Embryonic facial prominence (tissue), 1 donor: ENCODE measurements around the gene GCLM.
A peak's percentile ranks its signal among the peaks of the same experiment; 100 is the strongest.
"Not testable (repeated sequence)": the region's sequence is repeated elsewhere in the genome, so short reads cannot be mapped to it uniquely, and the experiment has no call there.

Source experiments
- DNase-seq: peaks from one replicate; pipeline ENCODE4 v3.0.0-alpha.2; 2016; ENCODE audit errors: extremely low spot score

GCLM gene

GRCh38 chr1:93888900-93889299 is 20.3 kb downstream of the GCLM start:
- no peak for DNase-seq

GRCh38 chr1:93882269-93882668 is 27.0 kb downstream of the GCLM start:
- DNase-seq: no peak

- DNase-seq: no peak
Observed at GRCh38 chr1:93880731-93881130, 28.5 kb downstream of the GCLM start.

- DNase-seq: peak; percentile 90
Observed at GRCh38 chr1:93878889-93879586, 30.2 kb downstream of the GCLM start, which contains the start of gene DNTTIP2. TSS of gene DNTTIP2 (minus strand) at chr1:93879206. CDS start at chr1:93879148, 58 bp downstream.

GRCh38 chr1:93878501-93878888 is 30.7 kb downstream of the GCLM start:
- DNase-seq: no peak

GRCh38 chr1:93877529-93877928 is 31.7 kb downstream of the GCLM start:
- DNase-seq: no peak

GRCh38 chr1:93876244-93876643 is 33.0 kb downstream of the GCLM start:
- DNase-seq: no peak

GRCh38 chr1:93874025-93874651 is 35.1 kb downstream of the GCLM start:
- peak; percentile 30 for DNase-seq

- no peak for DNase-seq
Observed at GRCh38 chr1:93871366-93871765, 37.9 kb downstream of the GCLM start.

- DNase-seq: no peak
Observed at GRCh38 chr1:93869653-93870052, 39.6 kb downstream of the GCLM start.

- not testable (repeated sequence) for DNase-seq
Observed at GRCh38 chr1:93868492-93868891, 40.7 kb downstream of the GCLM start.

- no peak for DNase-seq
Observed at GRCh38 chr1:93865253-93865652, 44.0 kb downstream of the GCLM start.

GRCh38 chr1:93864175-93864574 is 45.1 kb downstream of the GCLM start:
- no peak for DNase-seq

GRCh38 chr1:93857653-93858052 is 51.6 kb downstream of the GCLM start:
- not testable (repeated sequence) for DNase-seq

GRCh38 chr1:93855983-93856382 is 53.2 kb downstream of the GCLM start:
- DNase-seq: not testable (repeated sequence)

GRCh38 chr1:93853940-93854339 is 55.3 kb downstream of the GCLM start:
- no peak for DNase-seq

- no peak for DNase-seq
Observed at GRCh38 chr1:93851878-93852277, 57.4 kb downstream of the GCLM start.

GRCh38 chr1:93851327-93851712 is 57.9 kb downstream of the GCLM start:
- DNase-seq: no peak

- DNase-seq: not testable (repeated sequence)
Observed at GRCh38 chr1:93850687-93851326, 58.4 kb downstream of the GCLM start.

GRCh38 chr1:93848350-93848883 is 60.8 kb downstream of the GCLM start:
- peak; percentile 5 for DNase-seq

- peak; percentile 10 for DNase-seq
Observed at GRCh38 chr1:93847811-93848288, 61.4 kb downstream of the GCLM start.

GRCh38 chr1:93846992-93847810 is 62.0 kb downstream of the GCLM start:
- peak; percentile 74 for DNase-seq
